ENCODE measurements around the gene ADAMTSL1. TPM values are rescaled to one million over a fixed set of nuclear protein-coding genes. Genes with fewer than 3 reads are reported as not detected.

The ADAMTSL1 gene
- total and polyA plus RNA-seq, 2 donors (not counting 3 experiments of a cell fraction or from before 2014, with no cell fraction given), result 15.0 to 18.4 TPM

- H2AFZ ChIP-seq (ENCODE audit: low read depth, low read length), result no peak overlapping the region
- no peak overlapping the region for H3K4me2 ChIP-seq (ENCODE audit: insufficient read depth, low read length)
- H3K36me3 ChIP-seq (ENCODE audit: control insufficient read depth in 2 of 2, extremely low read depth in 1 of 2, insufficient read depth in 2 of 2, low read length in 2 of 2), result no peaks in the 10 kb centered on the region
- ChIA-PET POLR2A (no interaction called here), CTCF (interaction anchor here (1.3 to 4.3 kb wide), 4 partner anchors 9 to 504 kb away, joined by 3 to 22 read pairs (median 5); no protein-coding TSS in a partner anchor)
- no TSS peak for BruUV-seq (replicated peaks)
- H3K9me3 ChIP-seq (replicated peaks; ENCODE audit: control insufficient read depth, insufficient read depth, low read length), result no peaks in the 10 kb centered on the region
- H3K9me1 ChIP-seq (replicated peaks; ENCODE audit: control insufficient read depth, extremely low read depth, insufficient read depth, low read length), result peaks cover 2% of the 10 kb centered on the region
- intact Hi-C loops (cut with micrococcal nuclease), result no loop called here
- H3K27ac ChIP-seq (ENCODE audit: insufficient read depth, low read depth, low read length), result no peak overlapping the region
- TF ChIP-seq JUN (IDR thresholded peaks at IDR 0.05; ENCODE audit: borderline replicate concordance, insufficient read depth, insufficient read length, low read depth), result no peak
- no peak overlapping the region for H3K4me3 ChIP-seq (replicated peaks in 1 of 3; ENCODE audit: insufficient read depth in 1 of 3, low read depth in 1 of 3, low read length in 3 of 3)
- H3K4me1 ChIP-seq (ENCODE audit: control insufficient read depth, extremely low read depth, insufficient read depth, low read length), result peaks cover 9% of the 10 kb centered on the region
- no peak overlapping the region for H3K9ac ChIP-seq (replicated peaks; ENCODE audit: extremely low read depth, insufficient read depth, low read length)
- dilution Hi-C loops (cut with MboI; ENCODE audit: extremely low pct_ligation_motif_present, low sequenced_read_pairs), result loop anchor here (25.0 kb wide), 1 partner anchor 167 kb away; no protein-coding TSS in a partner anchor
- H4K20me1 ChIP-seq (replicated peaks; ENCODE audit: control insufficient read depth, extremely low read depth, insufficient read depth, low read length), result no peaks in the 10 kb centered on the region
- H3K27me3 ChIP-seq (ENCODE audit: control insufficient read depth in 2 of 2, insufficient read depth in 2 of 2, low read length in 2 of 2), result no peaks in the 10 kb centered on the region
- no peak for DNase-seq (ENCODE audit: low read depth, low spot score)
- FAIRE-seq, result no peak
- no peaks in the 10 kb centered on the region for H3K79me2 ChIP-seq (ENCODE audit: control insufficient read depth, insufficient read depth, low read length)
Observed at GRCh38 chr9:18429070-18429469, 44.9 kb upstream of the ADAMTSL1 start.

DNA sequence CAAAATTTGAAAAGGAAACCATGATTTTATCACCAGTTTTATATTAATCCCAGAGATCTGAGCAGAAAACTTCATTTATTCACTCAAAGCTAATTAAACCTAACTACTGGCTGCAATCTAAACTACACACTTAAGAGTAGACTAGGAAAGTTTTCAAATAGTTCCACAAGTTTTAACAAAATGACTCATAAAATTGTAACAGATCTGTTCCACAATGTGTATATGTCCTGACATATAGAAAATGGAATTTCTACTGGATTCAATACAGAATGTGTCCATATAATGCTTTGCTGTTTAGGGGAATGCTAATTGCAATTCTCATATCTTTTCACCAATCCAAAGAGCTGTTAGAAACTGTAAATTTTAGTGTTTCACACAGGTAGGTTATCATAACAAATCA, 40.3 kb upstream of the ADAMTSL1 start:
- CTCF ChIA-PET, result interaction anchor here (1.0 kb wide), 1 partner anchor 9 kb away, joined by 4 read pairs; no protein-coding TSS in a partner anchor
- POLR2A ChIA-PET, result no interaction called here
- no peaks in the 10 kb centered on the region for H3K79me2 ChIP-seq (ENCODE audit: control insufficient read depth, insufficient read depth, low read length)
- no TSS peak for BruUV-seq (replicated peaks)
- no peaks in the 10 kb centered on the region for H3K9me3 ChIP-seq (replicated peaks; ENCODE audit: control insufficient read depth, insufficient read depth, low read length)
- peaks cover 20% of the 10 kb centered on the region for H3K4me1 ChIP-seq (ENCODE audit: control insufficient read depth, extremely low read depth, insufficient read depth, low read length)
- intact Hi-C loops (cut with micrococcal nuclease) (no loop called here), dilution Hi-C loops (cut with MboI; ENCODE audit: extremely low pct_ligation_motif_present, low sequenced_read_pairs) (loop anchor here (25.0 kb wide), 1 partner anchor 171 kb away; no protein-coding TSS in a partner anchor)
- H3K4me3 ChIP-seq (replicated peaks in 1 of 3; ENCODE audit: insufficient read depth in 1 of 3, low read depth in 1 of 3, low read length in 3 of 3), result no peak overlapping the region
- FAIRE-seq (no peak), DNase-seq (ENCODE audit: low read depth, low spot score) (no peak)
- no peaks in the 10 kb centered on the region for H3K36me3 ChIP-seq (ENCODE audit: control insufficient read depth in 2 of 2, extremely low read depth in 1 of 2, insufficient read depth in 2 of 2, low read length in 2 of 2)
- no peak for TF ChIP-seq GATA2 (IDR thresholded peaks at IDR 0.05; ENCODE audit: insufficient read depth, insufficient read length, low read depth, low read length)
- TF ChIP-seq EZH2 (IDR thresholded peaks at IDR 0.05; ENCODE audit: borderline replicate concordance, low read depth, low read length, severe bottlenecking), result no peak
- TF ChIP-seq FOS (IDR thresholded peaks at IDR 0.05; ENCODE audit: borderline replicate concordance, insufficient read depth, low read length), result no peak
- TF ChIP-seq, protein P1, sequence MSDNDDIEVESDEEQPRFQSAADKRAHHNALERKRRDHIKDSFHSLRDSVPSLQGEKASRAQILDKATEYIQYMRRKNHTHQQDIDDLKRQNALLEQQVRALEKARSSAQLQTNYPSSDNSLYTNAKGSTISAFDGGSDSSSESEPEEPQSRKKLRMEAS (IDR thresholded peaks at IDR 0.05; ENCODE audit: insufficient read depth, insufficient read length), result no peak
- TF ChIP-seq MYC (IDR thresholded peaks at IDR 0.05; ENCODE audit: low read depth, low read length), result no peak
- no peak for TF ChIP-seq POLR2A (IDR thresholded peaks at IDR 0.05; ENCODE audit: low read depth, low read length)
- no peak for TF ChIP-seq JUN (IDR thresholded peaks at IDR 0.05; ENCODE audit: borderline replicate concordance, insufficient read depth, insufficient read length, low read depth)
- TF ChIP-seq, protein P2, sequence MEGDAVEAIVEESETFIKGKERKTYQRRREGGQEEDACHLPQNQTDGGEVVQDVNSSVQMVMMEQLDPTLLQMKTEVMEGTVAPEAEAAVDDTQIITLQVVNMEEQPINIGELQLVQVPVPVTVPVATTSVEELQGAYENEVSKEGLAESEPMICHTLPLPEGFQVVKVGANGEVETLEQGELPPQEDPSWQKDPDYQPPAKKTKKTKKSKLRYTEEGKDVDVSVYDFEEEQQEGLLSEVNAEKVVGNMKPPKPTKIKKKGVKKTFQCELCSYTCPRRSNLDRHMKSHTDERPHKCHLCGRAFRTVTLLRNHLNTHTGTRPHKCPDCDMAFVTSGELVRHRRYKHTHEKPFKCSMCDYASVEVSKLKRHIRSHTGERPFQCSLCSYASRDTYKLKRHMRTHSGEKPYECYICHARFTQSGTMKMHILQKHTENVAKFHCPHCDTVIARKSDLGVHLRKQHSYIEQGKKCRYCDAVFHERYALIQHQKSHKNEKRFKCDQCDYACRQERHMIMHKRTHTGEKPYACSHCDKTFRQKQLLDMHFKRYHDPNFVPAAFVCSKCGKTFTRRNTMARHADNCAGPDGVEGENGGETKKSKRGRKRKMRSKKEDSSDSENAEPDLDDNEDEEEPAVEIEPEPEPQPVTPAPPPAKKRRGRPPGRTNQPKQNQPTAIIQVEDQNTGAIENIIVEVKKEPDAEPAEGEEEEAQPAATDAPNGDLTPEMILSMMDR (IDR thresholded peaks at IDR 0.05; ENCODE audit: extremely low read depth in 1 of 2, insufficient read depth in 1 of 2, low read depth in 1 of 2, low read length in 2 of 2), result no peak
- no peak overlapping the region for H3K4me2 ChIP-seq (ENCODE audit: insufficient read depth, low read length)
- no peaks in the 10 kb centered on the region for H3K27me3 ChIP-seq (ENCODE audit: control insufficient read depth in 2 of 2, insufficient read depth in 2 of 2, low read length in 2 of 2)
- H3K9ac ChIP-seq (replicated peaks; ENCODE audit: extremely low read depth, insufficient read depth, low read length), result no peak overlapping the region
- H3K27ac ChIP-seq (ENCODE audit: insufficient read depth, low read depth, low read length), result no peak overlapping the region
- no peak overlapping the region for H2AFZ ChIP-seq (ENCODE audit: low read depth, low read length)
- no peaks in the 10 kb centered on the region for H3K9me1 ChIP-seq (replicated peaks; ENCODE audit: control insufficient read depth, extremely low read depth, insufficient read depth, low read length)
- no peaks in the 10 kb centered on the region for H4K20me1 ChIP-seq (replicated peaks; ENCODE audit: control insufficient read depth, extremely low read depth, insufficient read depth, low read length)
